ENCODE data around the gene TNFRSF9. TPM values are rescaled to one million over a fixed set of nuclear protein-coding genes. Genes with fewer than 3 reads are reported as not detected.

The TNFRSF9 gene
- total RNA-seq, 1 experiment from 2014 or later: not detected

DNA sequence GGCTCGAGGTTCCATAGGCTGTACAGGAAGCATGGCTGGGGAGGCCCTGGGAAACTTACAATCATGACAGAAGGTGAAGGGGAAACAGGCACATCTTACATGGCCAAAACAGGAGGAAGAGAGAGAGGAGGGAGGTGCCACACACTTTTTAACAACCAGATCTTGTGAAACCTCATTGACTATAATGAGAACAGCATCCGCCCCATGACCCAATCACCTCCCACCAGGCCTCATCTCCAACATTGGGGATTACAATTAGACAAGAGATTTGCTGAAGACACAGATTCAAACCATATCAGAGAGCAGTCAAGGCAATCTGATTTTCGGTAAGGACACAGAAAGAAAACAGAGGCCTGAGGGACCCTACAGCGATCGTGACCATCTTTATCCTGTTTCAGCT is 41.7 kb downstream of the TNFRSF9 start:
- Histone ChIP-seq H2AK5ac (ENCODE audit: insufficient read length, low read length) (no peak overlapping the region), H4K91ac (ENCODE audit: insufficient read length, low read depth, low read length) (no peak overlapping the region), H4K8ac (replicated peaks; ENCODE audit: insufficient read length, low read depth, low read length) (no peak overlapping the region), H3K27ac (ENCODE audit: insufficient read length, low read depth, low read length) (no peak overlapping the region), H2BK12ac (ENCODE audit: insufficient read length, low read depth, low read length) (no peak overlapping the region), H3K27me3 (ENCODE audit: insufficient read depth, low read length) (no peaks in the 10 kb centered on the region), H2BK120ac (ENCODE audit: low read depth, low read length, poor library complexity, severe bottlenecking) (no peak overlapping the region), H3K4me2 (ENCODE audit: insufficient read depth, insufficient read length, low read length) (no peak overlapping the region), H3K18ac (ENCODE audit: insufficient read length, low read depth, low read length) (no peak overlapping the region), H3K23ac (ENCODE audit: insufficient read length, low read depth, low read length) (no peak overlapping the region), H3K9me3 (ENCODE audit: control insufficient read depth, low read depth, low read length) (no peaks in the 10 kb centered on the region), H4K5ac (ENCODE audit: insufficient read length, low read depth, low read length) (no peak overlapping the region), H2BK15ac (ENCODE audit: low read depth, low read length) (no peak overlapping the region), H3K23me2 (ENCODE audit: insufficient read length, low read depth, low read length, poor library complexity, severe bottlenecking) (no peaks in the 10 kb centered on the region), H3K79me2 (ENCODE audit: insufficient read depth, low read length) (no peaks in the 10 kb centered on the region), H2BK20ac (ENCODE audit: low read depth, low read length, poor library complexity, severe bottlenecking) (no peak overlapping the region), H3K4ac (ENCODE audit: low read depth, low read length) (no peak overlapping the region), H3K9ac (ENCODE audit: extremely low read depth, insufficient read length, low read length) (no peak overlapping the region), H2BK5ac (ENCODE audit: insufficient read length, low read length) (no peak overlapping the region), H3K56ac (ENCODE audit: insufficient read length, low read depth, low read length) (no peak overlapping the region), H3K4me1 (ENCODE audit: insufficient read depth, low read length) (no peaks in the 10 kb centered on the region), H3K14ac (ENCODE audit: insufficient read depth, low read length) (no peak overlapping the region), H3T11ph (ENCODE audit: low read length) (no peak overlapping the region), H2AFZ (ENCODE audit: low read length) (no peak overlapping the region), H3K79me1 (ENCODE audit: insufficient read depth, low read depth, low read length, poor library complexity, severe bottlenecking) (no peaks in the 10 kb centered on the region), H4K20me1 (ENCODE audit: control insufficient read depth, insufficient read depth, insufficient read length) (no peaks in the 10 kb centered on the region)
- Mint-ChIP-seq H3K4me1 (peaks cover 3 to 7% of the 10 kb centered on the region in 2 experiments; a peak in 3 of 4 replicates), H3K4me3 (no peak overlapping the region), H3K9me3 (no peaks in the 10 kb centered on the region), H3K27ac (no peak overlapping the region; a peak in 1 of 7 replicates), H3K27me3 (ENCODE audit: low read depth) (peaks cover 8% of the 10 kb centered on the region), H3K36me3 (ENCODE audit: insufficient read depth in 1 of 3, low read depth in 3 of 3) (no peaks in the 10 kb centered on the region)
- TF ChIP-seq, protein P1, sequence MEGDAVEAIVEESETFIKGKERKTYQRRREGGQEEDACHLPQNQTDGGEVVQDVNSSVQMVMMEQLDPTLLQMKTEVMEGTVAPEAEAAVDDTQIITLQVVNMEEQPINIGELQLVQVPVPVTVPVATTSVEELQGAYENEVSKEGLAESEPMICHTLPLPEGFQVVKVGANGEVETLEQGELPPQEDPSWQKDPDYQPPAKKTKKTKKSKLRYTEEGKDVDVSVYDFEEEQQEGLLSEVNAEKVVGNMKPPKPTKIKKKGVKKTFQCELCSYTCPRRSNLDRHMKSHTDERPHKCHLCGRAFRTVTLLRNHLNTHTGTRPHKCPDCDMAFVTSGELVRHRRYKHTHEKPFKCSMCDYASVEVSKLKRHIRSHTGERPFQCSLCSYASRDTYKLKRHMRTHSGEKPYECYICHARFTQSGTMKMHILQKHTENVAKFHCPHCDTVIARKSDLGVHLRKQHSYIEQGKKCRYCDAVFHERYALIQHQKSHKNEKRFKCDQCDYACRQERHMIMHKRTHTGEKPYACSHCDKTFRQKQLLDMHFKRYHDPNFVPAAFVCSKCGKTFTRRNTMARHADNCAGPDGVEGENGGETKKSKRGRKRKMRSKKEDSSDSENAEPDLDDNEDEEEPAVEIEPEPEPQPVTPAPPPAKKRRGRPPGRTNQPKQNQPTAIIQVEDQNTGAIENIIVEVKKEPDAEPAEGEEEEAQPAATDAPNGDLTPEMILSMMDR (conservative IDR thresholded peaks at IDR 0.05): no peak
- WGBS (ENCODE audit: extremely low coverage, insufficient read length, low lambda C conversion rate): no CpG with 5 or more reads among the region's 5 CpGs
- no peak for DNase-seq
